Muscle of leg (tissue), 11 donors: ENCODE data around the gene PDXP. TPM values are rescaled to one million over a fixed set of nuclear protein-coding genes. Genes with fewer than 3 reads are reported as not detected.

Experiments used
- DNase-seq: peaks from one replicate; pipeline ENCODE4 v3.0.0; 2013
- H3K27ac ChIP-seq: one replicate; pipeline ENCODE4 v1.5.1; 2013; ENCODE audit warnings: mild to moderate bottlenecking, low read length, control low read depth
- H3K27me3 ChIP-seq: one replicate; pipeline ENCODE4 v1.6.1; 2013; ENCODE audit warnings: low read length; ENCODE audit not compliant: control insufficient read depth, insufficient read depth
- H3K36me3 ChIP-seq: one replicate; pipeline ENCODE4 v1.6.1; 2013; ENCODE audit warnings: low read length; ENCODE audit not compliant: control insufficient read depth, insufficient read depth
- H3K4me1 ChIP-seq: one replicate; pipeline ENCODE4 v1.6.1; 2013; ENCODE audit warnings: low read length; ENCODE audit not compliant: control insufficient read depth, insufficient read depth
- H3K4me3 ChIP-seq: one replicate; pipeline ENCODE4 v1.5.1; 2013; ENCODE audit warnings: low read length, control low read depth
- H3K9me3 ChIP-seq: replicated peaks from 2 replicates; pipeline ENCODE4 v1.6.1; 2013; ENCODE audit warnings: low read depth, low read length; ENCODE audit not compliant: control insufficient read depth
- WGBS: methylation state at CpG from one replicate; pipeline ENCODE4 v1.1.5; 2013; ENCODE audit warnings: missing lambda C conversion rate; ENCODE audit not compliant: insufficient coverage; 5-methylcytosine and 5-hydroxymethylcytosine counted together
- polyA plus RNA-seq, 8 donors: library from polyadenylated mRNA; unstranded; fragments of 120-200 nt; gene quantifications; one replicate each; pipeline versions ENCODE4 v1.2.1 to v1.2.3, GENCODE V29; 2013; ENCODE audit warnings: inconsistent platforms in 1 of 8, low replicate concordance in 1 of 8; ENCODE audit not compliant: insufficient read length in 8 of 8, insufficient read depth in 1 of 8
- total RNA-seq: library from RNA; stranded (reverse); fragments of 120-200 nt; gene quantifications from one replicate; pipeline ENCODE4 v1.2.4, GENCODE V29; 2013

The PDXP gene
- total and polyA plus RNA-seq, 9 donors, result 10.8 to 17.8 (median 15.3) TPM

GRCh38 chr22:37659897-37660708 is 1.6 kb downstream of the PDXP start:
- Histone ChIP-seq H3K27me3 (no peaks in the 10 kb centered on the region), H3K4me1 (peaks cover 64% of the 10 kb centered on the region), H3K27ac (peak overlapping the region; percentile 86), H3K4me3 (peak overlapping the region; percentile 64), H3K9me3 (no peaks in the 10 kb centered on the region), H3K36me3 (peaks cover 4% of the 10 kb centered on the region)
- no peak for DNase-seq
- 73% methylated on average over 14 of the region's 14 CpGs for WGBS

- Histone ChIP-seq H3K27me3 (no peaks in the 10 kb centered on the region), H3K36me3 (peaks cover 9% of the 10 kb centered on the region), H3K4me1 (peaks cover 64% of the 10 kb centered on the region), H3K9me3 (no peaks in the 10 kb centered on the region), H3K4me3 (no peak overlapping the region), H3K27ac (peak overlapping the region; percentile 86)
- 71% methylated on average over 1 of the region's 2 CpGs for WGBS
- no peak for DNase-seq
These were observed 2.2 kb downstream of the PDXP start for GRCh38 chr22:37660709-37661045.

DNA sequence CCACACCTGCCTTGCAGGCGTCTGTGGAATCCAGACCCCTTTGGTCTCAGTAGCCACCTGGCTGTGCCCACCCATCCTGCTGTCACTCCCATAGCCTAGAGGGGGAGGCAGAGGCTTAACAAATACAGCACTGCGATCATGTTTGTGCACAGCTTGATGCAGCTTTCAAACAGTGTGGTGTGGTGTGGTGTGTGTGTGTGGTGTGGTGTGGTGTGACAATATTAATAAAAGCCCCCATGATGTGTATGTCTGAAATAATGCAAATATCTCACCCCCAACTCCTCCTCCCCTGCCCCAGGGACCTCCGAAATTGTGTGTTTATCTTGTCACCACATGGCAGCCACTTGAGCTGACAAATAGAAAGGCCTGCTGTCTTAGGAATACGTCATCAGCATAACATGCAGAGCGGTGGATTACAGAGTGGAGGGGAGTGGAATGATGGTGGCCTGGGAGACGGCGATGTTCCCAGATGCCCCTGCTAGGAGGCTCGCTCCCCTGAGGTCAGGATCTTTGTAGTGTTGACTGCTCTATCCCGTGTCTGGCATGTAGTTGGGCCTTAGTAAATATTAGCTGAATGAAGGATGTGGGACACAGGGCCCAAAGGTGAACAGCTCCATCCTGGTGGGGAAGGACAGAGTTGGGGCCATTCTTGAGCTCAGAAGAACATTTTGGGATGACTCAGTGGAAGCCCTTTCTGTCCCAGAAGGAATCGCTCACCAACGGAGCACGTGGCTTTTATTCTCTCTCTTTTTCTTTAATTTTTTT is 2.8 kb downstream of the PDXP start:
- Histone ChIP-seq H3K36me3 (peaks cover 16% of the 10 kb centered on the region), H3K4me3 (no peak overlapping the region), H3K9me3 (no peaks in the 10 kb centered on the region), H3K27ac (peak overlapping the region; percentile 86), H3K27me3 (no peaks in the 10 kb centered on the region), H3K4me1 (peaks cover 61% of the 10 kb centered on the region)
- 39% methylated on average over 7 of the region's 12 CpGs for WGBS
- DNase-seq, result peak; percentile 91

DNA sequence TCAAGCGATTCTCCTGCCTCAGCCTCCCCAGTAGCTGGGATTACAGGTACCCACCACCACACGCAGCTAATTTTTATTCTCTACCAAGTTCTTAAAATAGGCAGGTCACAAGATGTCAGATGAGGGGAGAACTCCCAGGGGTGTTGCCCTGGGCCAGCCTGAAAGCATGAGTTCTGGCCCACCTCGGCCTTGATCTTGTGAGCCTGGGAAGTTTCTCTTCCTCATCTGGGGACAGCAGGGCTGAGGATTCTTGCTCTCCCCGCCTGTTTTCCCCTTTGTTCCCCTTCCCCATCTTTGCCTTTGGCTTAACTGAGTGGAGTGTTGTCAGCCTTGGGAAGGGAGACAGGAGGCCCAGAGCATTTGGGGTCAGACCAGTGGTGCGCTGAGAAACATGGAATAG is 3.5 kb downstream of the PDXP start:
- no peak for DNase-seq
- peaks cover 59% of the 10 kb centered on the region for H3K4me1 ChIP-seq
- no peak overlapping the region for H3K4me3 ChIP-seq
- peaks cover 22% of the 10 kb centered on the region for H3K36me3 ChIP-seq
- no peaks in the 10 kb centered on the region for H3K27me3 ChIP-seq
- WGBS, result 71% methylated on average over 1 of the region's 5 CpGs
- no peaks in the 10 kb centered on the region for H3K9me3 ChIP-seq
- H3K27ac ChIP-seq, result peak overlapping the region; percentile 62

DNA sequence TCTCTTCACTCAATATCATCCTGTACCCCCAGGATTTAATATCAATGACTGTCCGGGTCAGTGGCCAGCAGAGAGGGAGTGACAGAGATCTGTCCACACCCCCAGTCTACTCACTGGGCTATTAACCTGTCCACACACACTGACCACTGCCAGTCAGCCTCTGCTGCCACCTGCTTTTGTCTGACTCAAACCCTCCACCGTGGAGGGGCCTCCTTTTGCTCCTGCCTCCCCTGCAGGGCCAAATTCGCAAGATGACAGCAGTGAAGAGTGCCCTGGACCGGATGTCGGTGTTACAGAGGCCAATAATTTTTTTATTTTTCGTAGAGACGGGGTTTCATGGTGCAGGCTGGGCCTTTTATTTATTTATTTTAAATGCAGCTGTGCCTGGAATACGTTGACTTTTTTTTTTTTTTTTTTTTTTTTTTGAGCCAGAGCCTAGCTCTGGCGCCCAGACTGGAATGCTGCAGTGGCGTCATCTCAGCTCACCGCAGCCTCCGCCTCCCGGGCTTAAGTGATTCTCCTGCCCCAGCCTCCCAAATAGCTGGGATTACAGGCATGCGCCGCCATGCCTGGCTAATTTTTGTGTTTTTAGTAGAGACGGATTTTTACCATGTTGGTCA is 5.1 kb downstream of the PDXP start:
- H3K27ac ChIP-seq, result peak overlapping the region; percentile 49
- no peaks in the 10 kb centered on the region for H3K27me3 ChIP-seq
- no peaks in the 10 kb centered on the region for H3K9me3 ChIP-seq
- no peak overlapping the region for H3K4me3 ChIP-seq
- H3K4me1 ChIP-seq, result peaks cover 53% of the 10 kb centered on the region
- WGBS, result 52% methylated on average over 8 of the region's 16 CpGs
- DNase-seq, result peak; percentile 64
- H3K36me3 ChIP-seq, result peaks cover 22% of the 10 kb centered on the region

DNA sequence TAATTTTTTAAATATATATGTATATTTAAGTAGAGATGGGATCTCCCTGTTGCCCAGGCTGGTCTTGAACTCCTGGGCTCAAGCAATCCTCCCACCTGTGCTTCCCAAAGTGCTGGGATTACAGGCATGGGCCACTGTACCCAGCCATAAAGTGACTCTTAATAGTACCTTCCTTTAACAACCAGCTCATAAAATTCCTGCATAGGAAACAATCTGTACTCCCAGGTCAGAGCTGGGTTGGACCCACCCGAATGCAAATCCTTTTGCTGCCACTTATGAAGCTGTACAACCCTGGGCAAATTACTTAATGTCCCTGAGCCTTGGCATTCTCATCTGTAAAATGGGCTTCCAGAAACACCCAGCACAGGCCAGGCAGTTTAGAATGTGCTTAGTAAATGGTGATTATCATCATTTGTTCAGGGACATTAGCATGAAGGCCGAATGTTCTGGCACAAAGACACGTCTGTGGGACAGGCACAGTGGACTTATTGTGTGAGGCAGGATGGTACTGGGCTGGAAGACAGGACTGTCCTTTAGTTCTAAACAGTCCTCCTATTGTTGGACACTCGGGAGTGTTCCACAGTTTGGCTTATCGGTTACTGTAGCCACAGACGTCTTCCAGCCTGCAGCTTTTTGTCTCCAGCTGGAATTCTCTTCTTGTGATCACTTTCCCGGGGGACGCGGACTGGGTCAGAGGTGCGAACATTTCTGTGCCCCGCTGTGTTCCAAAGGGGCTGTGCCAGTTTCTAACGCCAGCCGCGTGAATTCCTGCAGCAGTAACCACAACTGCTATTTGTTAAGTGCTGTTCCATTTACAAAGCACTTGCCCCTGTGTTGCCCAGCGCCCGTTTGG is 6.0 kb downstream of the PDXP start:
- WGBS, result 69% methylated on average over 16 of the region's 16 CpGs
- H3K27me3 ChIP-seq, result no peaks in the 10 kb centered on the region
- peak; percentile 57 for DNase-seq
- peaks cover 22% of the 10 kb centered on the region for H3K36me3 ChIP-seq
- H3K4me1 ChIP-seq, result peaks cover 49% of the 10 kb centered on the region
- no peak overlapping the region for H3K27ac ChIP-seq
- H3K4me3 ChIP-seq, result no peak overlapping the region
- H3K9me3 ChIP-seq, result no peaks in the 10 kb centered on the region

GRCh38 chr22:37665487-37665886 is 7.0 kb downstream of the PDXP start:
- H3K36me3 ChIP-seq, result peaks cover 20% of the 10 kb centered on the region
- no peaks in the 10 kb centered on the region for H3K27me3 ChIP-seq
- H3K27ac ChIP-seq, result no peak overlapping the region
- no peak overlapping the region for H3K4me3 ChIP-seq
- no peak for DNase-seq
- H3K9me3 ChIP-seq, result no peaks in the 10 kb centered on the region
- peaks cover 39% of the 10 kb centered on the region for H3K4me1 ChIP-seq
- 94% methylated on average over 22 of the region's 24 CpGs for WGBS

DNA sequence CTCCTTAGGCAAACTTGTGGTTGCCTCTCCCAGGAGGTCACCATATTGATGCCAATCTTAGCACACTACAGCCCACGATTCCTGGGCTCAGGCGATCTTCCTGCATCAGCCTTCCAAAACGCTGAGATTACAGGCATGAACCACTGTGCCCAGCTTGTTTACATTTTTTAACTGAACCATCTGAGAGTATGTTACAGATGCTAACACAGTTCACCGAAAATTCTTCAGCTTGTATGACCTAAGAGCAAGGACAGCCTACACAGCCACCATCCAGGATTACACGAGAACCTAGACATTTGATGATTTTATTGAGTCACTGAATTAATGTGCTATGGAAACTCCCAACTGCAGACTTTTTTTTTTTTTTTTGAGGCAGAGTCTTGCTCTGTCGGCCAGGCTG is 11.1 kb downstream of the PDXP start:
- no peak overlapping the region for H3K27ac ChIP-seq
- no peak overlapping the region for H3K4me3 ChIP-seq
- WGBS, result 87% methylated on average over 3 of the region's 6 CpGs
- peaks cover 25% of the 10 kb centered on the region for H3K4me1 ChIP-seq
- no peaks in the 10 kb centered on the region for H3K9me3 ChIP-seq
- no peaks in the 10 kb centered on the region for H3K27me3 ChIP-seq
- no peak for DNase-seq
- peaks cover 20% of the 10 kb centered on the region for H3K36me3 ChIP-seq

DNA sequence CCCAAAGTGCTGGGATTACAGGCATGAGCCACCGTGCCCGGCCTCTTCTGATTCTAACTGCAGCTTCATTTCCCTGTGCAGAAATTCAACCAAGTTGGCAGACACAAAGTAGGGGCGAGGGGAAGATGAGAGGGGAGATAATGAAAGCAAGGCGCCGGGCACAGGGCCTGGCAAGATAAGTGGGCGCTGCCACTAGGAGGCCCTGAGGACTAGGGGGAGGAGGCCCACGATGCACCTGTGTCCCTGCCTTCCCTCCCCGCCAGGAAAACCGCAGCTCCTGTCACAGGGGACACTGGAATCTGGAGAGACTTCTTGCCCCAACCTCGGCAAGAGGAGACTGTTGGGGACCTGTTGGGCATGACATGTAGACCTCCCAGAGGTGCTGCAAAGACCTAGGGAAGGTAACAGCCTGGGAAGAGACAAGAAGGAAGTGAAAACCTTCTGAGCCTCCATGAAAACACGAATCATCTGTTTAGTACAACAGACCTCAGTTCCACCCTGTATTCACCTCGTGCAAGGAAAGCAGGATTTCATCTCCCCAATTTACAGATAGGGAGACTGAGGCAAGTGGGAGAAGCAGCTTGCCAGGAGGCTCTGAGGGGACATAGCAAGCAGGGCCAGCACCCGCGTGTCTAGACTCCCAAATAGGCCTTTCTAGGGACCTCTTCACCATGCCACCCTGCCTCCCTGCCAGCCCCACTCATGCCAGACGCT is 13.8 kb downstream of the PDXP start:
- H3K9me3 ChIP-seq, result no peaks in the 10 kb centered on the region
- H3K27me3 ChIP-seq, result no peaks in the 10 kb centered on the region
- no peak overlapping the region for H3K4me3 ChIP-seq
- WGBS, result 79% methylated on average over 5 of the region's 15 CpGs
- no peak overlapping the region for H3K27ac ChIP-seq
- H3K4me1 ChIP-seq, result peaks cover 40% of the 10 kb centered on the region
- DNase-seq, result no peak
- no peaks in the 10 kb centered on the region for H3K36me3 ChIP-seq
